PC-9 (cell line): ENCODE results near the gene FGD2. TPM values are rescaled to one million over a fixed set of nuclear protein-coding genes. Genes with fewer than 3 reads are reported as not detected.
A peak's percentile ranks its signal among the peaks of the same experiment; 100 is the strongest.

ENCODE experiments used
- BruUV-seq: library from RNA; stranded (reverse); fragments of 400-500 nt; replicated peaks from 2 replicates; lab custom pipeline; 2021; lab: Mats Ljungman, UMichigan
- CTCF ChIA-PET: fragments of 300-600 bp; sonication (Branson Sonifier 250); formaldehyde crosslinking; loops from one replicate; lab custom pipeline; 2022; ENCODE audit warnings: antibody characterized with exemption; lab: Charles Lee
- POLR2A ChIA-PET: fragments of 300-600 bp; sonication (Branson Sonifier 250); formaldehyde crosslinking; loops from one replicate; lab custom pipeline; 2022; ENCODE audit warnings: antibody characterized with exemption; ENCODE audit not compliant: unreplicated experiment; lab: Charles Lee
- DNase-seq, 2 experiments: peaks; one replicate each; pipeline versions ENCODE4 v3.0.0 to v3.0.0-alpha.2; 2015 to 2022; ENCODE audit warnings: mixed read lengths in 1 of 2
- H2AFZ ChIP-seq: fragments of 200-600 bp; sonication (generic); 2 replicates; pipeline ENCODE4 v1.8.1; 2017; ENCODE audit warnings: antibody characterized with exemption
- H3F3A ChIP-seq: fragments of 200-600 bp; sonication (generic); 2 replicates; pipeline ENCODE4 v1.8.1; 2017; ENCODE audit warnings: antibody characterized with exemption, mild to moderate bottlenecking, low read depth; ENCODE audit not compliant: insufficient read depth
- H3K27ac ChIP-seq: fragments of 200-600 bp; sonication (generic); 2 replicates; pipeline ENCODE4 v1.6.1; 2016; ENCODE audit warnings: mixed run types
- H3K27me3 ChIP-seq: fragments of 200-600 bp; sonication (generic); 2 replicates; pipeline ENCODE4 v1.6.1; 2016; ENCODE audit warnings: low read depth, mixed run types; ENCODE audit not compliant: insufficient read depth
- H3K36me3 ChIP-seq: fragments of 200-600 bp; sonication (generic); 2 replicates; pipeline ENCODE4 v1.6.1; 2016; ENCODE audit warnings: low read depth, mixed run types
- H3K4me1 ChIP-seq: fragments of 200-600 bp; sonication (generic); replicated peaks from 2 replicates; pipeline ENCODE4 v1.6.1; 2016; ENCODE audit warnings: mixed run types; ENCODE audit not compliant: insufficient read depth
- H3K4me2 ChIP-seq: fragments of 200-600 bp; sonication (generic); 2 replicates; pipeline ENCODE4 v1.6.1; 2017; ENCODE audit warnings: mixed run types
- H3K4me3 ChIP-seq: fragments of 200-600 bp; sonication (generic); 2 replicates; pipeline ENCODE4 v1.6.1; 2016; ENCODE audit warnings: mixed run types
- H3K79me2 ChIP-seq: fragments of 200-600 bp; sonication (generic); 2 replicates; pipeline ENCODE4 v1.6.1; 2017; ENCODE audit warnings: low read depth, mixed run types
- H3K9me2 ChIP-seq: fragments of 200-600 bp; sonication (generic); 2 replicates; pipeline ENCODE4 v1.8.1; 2017; ENCODE audit warnings: mild to moderate bottlenecking; ENCODE audit not compliant: insufficient read depth
- H3K9me3 ChIP-seq: fragments of 200-600 bp; sonication (generic); 2 replicates; pipeline ENCODE4 v1.8.1; 2016; ENCODE audit warnings: low read depth; ENCODE audit not compliant: insufficient read depth
- H4K20me1 ChIP-seq: fragments of 200-600 bp; sonication (generic); 2 replicates; pipeline ENCODE4 v1.8.1; 2017; ENCODE audit not compliant: insufficient read depth
- EZH2 ChIP-seq: fragments of 200-600 bp; sonication (generic); IDR thresholded peaks from 2 replicates; pipeline ENCODE4 v1.8.0; 2017; ENCODE audit warnings: antibody characterized with exemption, low read depth
- intact Hi-C: fragments of 100-400 bp; cut with micrococcal nuclease; formaldehyde crosslinking; loops from one replicate; pipeline ENCODE4 v1.10.0; 2022; ENCODE audit not compliant: unreplicated experiment
- total RNA-seq: library from RNA; stranded (reverse); gene quantifications from 2 replicates; pipeline ENCODE4 v1.2.3, GENCODE V29; 2021
- TF ChIP-seq, protein P1 (sequence below): fragments of 200-600 bp; sonication (generic); conservative IDR thresholded peaks from 2 replicates; pipeline ENCODE4 v1.6.1; 2017; ENCODE audit warnings: mixed run types, antibody characterized with exemption, mild to moderate bottlenecking, moderate library complexity

FGD2 gene
- total RNA-seq, 1 experiment from 2014 or later: 0.50 TPM

DNA sequence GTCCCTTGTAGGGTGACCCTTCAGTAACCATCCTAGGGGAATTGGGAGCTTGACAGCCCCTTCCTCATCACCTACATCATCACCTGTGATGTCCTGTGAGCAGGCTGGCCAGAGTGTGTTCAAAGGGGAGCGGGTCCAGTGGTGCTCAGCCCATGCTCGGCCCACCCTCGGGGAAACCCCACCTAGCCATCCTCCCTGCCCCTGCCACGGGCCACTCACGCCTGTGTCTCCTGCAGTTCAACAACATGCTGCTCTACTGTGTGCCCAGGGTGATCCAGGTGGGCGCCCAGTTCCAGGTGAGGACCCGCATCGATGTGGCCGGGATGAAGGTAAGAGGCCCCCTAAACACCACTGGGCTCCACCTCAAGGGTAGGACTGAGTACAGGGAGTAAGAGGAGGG, 10.1 kb downstream of the FGD2 start:
- no peak overlapping the region for H2AFZ ChIP-seq
- H4K20me1 ChIP-seq: no peaks in the 10 kb centered on the region
- CTCF ChIA-PET: no interaction called here
- POLR2A ChIA-PET: no interaction called here
- no TSS peak for BruUV-seq
- no peak overlapping the region for H3K4me2 ChIP-seq
- H3F3A ChIP-seq: peaks cover 18% of the 10 kb centered on the region
- H3K4me1 ChIP-seq: peaks cover 22% of the 10 kb centered on the region
- intact Hi-C loops: loop anchor here (5.0 kb wide), 1 partner anchor 143 kb away; the partner anchor contains the start of gene PPIL1
- no peaks in the 10 kb centered on the region for H3K27me3 ChIP-seq
- no peaks in the 10 kb centered on the region for H3K9me2 ChIP-seq
- TF ChIP-seq, protein P1, sequence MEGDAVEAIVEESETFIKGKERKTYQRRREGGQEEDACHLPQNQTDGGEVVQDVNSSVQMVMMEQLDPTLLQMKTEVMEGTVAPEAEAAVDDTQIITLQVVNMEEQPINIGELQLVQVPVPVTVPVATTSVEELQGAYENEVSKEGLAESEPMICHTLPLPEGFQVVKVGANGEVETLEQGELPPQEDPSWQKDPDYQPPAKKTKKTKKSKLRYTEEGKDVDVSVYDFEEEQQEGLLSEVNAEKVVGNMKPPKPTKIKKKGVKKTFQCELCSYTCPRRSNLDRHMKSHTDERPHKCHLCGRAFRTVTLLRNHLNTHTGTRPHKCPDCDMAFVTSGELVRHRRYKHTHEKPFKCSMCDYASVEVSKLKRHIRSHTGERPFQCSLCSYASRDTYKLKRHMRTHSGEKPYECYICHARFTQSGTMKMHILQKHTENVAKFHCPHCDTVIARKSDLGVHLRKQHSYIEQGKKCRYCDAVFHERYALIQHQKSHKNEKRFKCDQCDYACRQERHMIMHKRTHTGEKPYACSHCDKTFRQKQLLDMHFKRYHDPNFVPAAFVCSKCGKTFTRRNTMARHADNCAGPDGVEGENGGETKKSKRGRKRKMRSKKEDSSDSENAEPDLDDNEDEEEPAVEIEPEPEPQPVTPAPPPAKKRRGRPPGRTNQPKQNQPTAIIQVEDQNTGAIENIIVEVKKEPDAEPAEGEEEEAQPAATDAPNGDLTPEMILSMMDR: no peak
- no peak for TF ChIP-seq EZH2
- H3K36me3 ChIP-seq: no peaks in the 10 kb centered on the region
- H3K79me2 ChIP-seq: no peaks in the 10 kb centered on the region
- H3K4me3 ChIP-seq: no peak overlapping the region
- no peaks in the 10 kb centered on the region for H3K9me3 ChIP-seq
- DNase-seq: no peak
- H3K27ac ChIP-seq: no peak overlapping the region

DNA sequence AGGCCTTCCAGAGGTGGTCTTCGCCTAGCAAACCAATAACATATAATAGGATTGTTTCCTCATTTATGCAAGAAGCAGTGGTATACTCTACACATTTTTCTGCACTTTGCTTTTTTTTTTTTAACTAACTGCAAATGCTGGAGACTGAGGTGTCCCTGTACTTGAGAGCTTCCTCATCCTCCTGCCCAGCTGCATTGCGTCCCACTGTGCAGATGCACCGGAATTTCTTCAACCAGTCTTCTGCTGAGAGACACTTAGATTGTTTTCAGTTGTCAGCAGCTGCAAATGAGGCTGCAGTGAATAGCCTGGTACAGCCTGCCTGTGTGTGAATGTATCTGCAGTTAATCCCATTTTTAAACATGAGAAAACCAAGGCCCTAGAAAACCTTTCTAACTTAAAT, 11.5 kb downstream of the FGD2 start:
- CTCF ChIA-PET: interaction anchor here (1.0 to 1.8 kb wide), 3 partner anchors 102 to 250 kb away, joined by 14 to 36 read pairs (median 20); partner anchors contain the start of gene C6orf89
- no peak for TF ChIP-seq EZH2
- TF ChIP-seq, protein P1: no peak
- H3K9me2 ChIP-seq: no peaks in the 10 kb centered on the region
- H4K20me1 ChIP-seq: no peaks in the 10 kb centered on the region
- no peak overlapping the region for H3K27ac ChIP-seq
- H3K27me3 ChIP-seq: no peaks in the 10 kb centered on the region
- no TSS peak for BruUV-seq
- no peak overlapping the region for H2AFZ ChIP-seq
- peaks cover 24% of the 10 kb centered on the region for H3F3A ChIP-seq
- peaks cover 34% of the 10 kb centered on the region for H3K4me1 ChIP-seq
- no peaks in the 10 kb centered on the region for H3K36me3 ChIP-seq
- H3K4me3 ChIP-seq: no peak overlapping the region
- H3K9me3 ChIP-seq: no peaks in the 10 kb centered on the region
- POLR2A ChIA-PET: no interaction called here
- H3K4me2 ChIP-seq: no peak overlapping the region
- no peaks in the 10 kb centered on the region for H3K79me2 ChIP-seq
- intact Hi-C loops: loop anchor here (5.0 kb wide), 1 partner anchor 145 kb away; the partner anchor contains the start of gene PPIL1
- no peak for DNase-seq

- DNase-seq: no peak
- POLR2A ChIA-PET: interaction anchor here (0.6 to 0.8 kb wide), 3 partner anchors 32 to 244 kb away, joined by 3 to 6 read pairs (median 4); partner anchors contain the start of gene MTCH1
- BruUV-seq: no TSS peak
- Histone ChIP-seq H3K4me3 (no peak overlapping the region), H3K4me1 (peaks cover 41% of the 10 kb centered on the region), H3K36me3 (no peaks in the 10 kb centered on the region), H2AFZ (0 out of 2 replicates have a peak overlapping the region, but pooled peaks have one; percentile 40), H3K4me2 (peak overlapping the region; percentile 12), H3K27ac (no peak overlapping the region), H3F3A (peaks cover 27% of the 10 kb centered on the region), H3K9me2 (no peaks in the 10 kb centered on the region), H4K20me1 (no peaks in the 10 kb centered on the region), H3K27me3 (no peaks in the 10 kb centered on the region), H3K9me3 (no peaks in the 10 kb centered on the region), H3K79me2 (no peaks in the 10 kb centered on the region)
- TF ChIP-seq EZH2: no peak
- TF ChIP-seq, protein P1: no peak
- CTCF ChIA-PET: interaction anchor here (0.6 to 5.4 kb wide), 14 partner anchors 9 to 252 kb away, joined by 3 to 45 read pairs (median 4); partner anchors contain the start of genes C6orf89, MTCH1 and PIM1
- intact Hi-C loops: loop anchor here (1.0 to 5.0 kb wide), 8 partner anchors 103 to 1555 kb away; partner anchors contain the start of genes C6orf89 and PPIL1
Measured at GRCh38 chr6:37017606-37018197, 12.2 kb downstream of the FGD2 start.
